ENCODE measurements around the gene CTBP2.

- TF ChIP-seq, protein P1, sequence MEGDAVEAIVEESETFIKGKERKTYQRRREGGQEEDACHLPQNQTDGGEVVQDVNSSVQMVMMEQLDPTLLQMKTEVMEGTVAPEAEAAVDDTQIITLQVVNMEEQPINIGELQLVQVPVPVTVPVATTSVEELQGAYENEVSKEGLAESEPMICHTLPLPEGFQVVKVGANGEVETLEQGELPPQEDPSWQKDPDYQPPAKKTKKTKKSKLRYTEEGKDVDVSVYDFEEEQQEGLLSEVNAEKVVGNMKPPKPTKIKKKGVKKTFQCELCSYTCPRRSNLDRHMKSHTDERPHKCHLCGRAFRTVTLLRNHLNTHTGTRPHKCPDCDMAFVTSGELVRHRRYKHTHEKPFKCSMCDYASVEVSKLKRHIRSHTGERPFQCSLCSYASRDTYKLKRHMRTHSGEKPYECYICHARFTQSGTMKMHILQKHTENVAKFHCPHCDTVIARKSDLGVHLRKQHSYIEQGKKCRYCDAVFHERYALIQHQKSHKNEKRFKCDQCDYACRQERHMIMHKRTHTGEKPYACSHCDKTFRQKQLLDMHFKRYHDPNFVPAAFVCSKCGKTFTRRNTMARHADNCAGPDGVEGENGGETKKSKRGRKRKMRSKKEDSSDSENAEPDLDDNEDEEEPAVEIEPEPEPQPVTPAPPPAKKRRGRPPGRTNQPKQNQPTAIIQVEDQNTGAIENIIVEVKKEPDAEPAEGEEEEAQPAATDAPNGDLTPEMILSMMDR (IDR thresholded peaks at IDR 0.05; ENCODE audit: insufficient read depth, low read length, poor library complexity, severe bottlenecking): no peak
- TF ChIP-seq EZH2phosphoT487 (conservative IDR thresholded peaks at IDR 0.05; ENCODE audit: low read length): no peak
Measured at GRCh38 chr10:125032474-125033020, 127.8 kb downstream of the CTBP2 start.
